Pancreas (tissue), 10 donors: ENCODE measurements around the gene LMTK2. TPM values are rescaled to one million over a fixed set of nuclear protein-coding genes. Genes with fewer than 3 reads are reported as not detected.

Source experiments
- ATAC-seq, 4 donors: fragments of 200-7000 bp; cut with Tn5 transposase; one replicate each; pipeline versions ENCODE4 v1.8.0 to v1.9.1; 2020; ENCODE audit warnings: mild to moderate bottlenecking in 4 of 4, moderate library complexity in 4 of 4
- DNase-seq, 6 donors: peaks; one replicate each; pipeline ENCODE4 v3.0.0-alpha.2; 2020
- FAIRE-seq: peaks from 2 replicates; lab custom pipeline; 2012; peaks lifted over from hg19 to GRCh38; lab: Jason Lieb, UNC
- H3K27ac ChIP-seq, 4 donors: fragments of 200-600 bp; sonication (generic); 1 replicate in 3 of 4; 2 replicates in 1 of 4; pipeline versions ENCODE4 v1.5.0 to v1.8.0; 2020
- H3K27me3 ChIP-seq, 4 donors: fragments of 200-600 bp; one replicate each; pipeline ENCODE4 v1.8.0; 2021
- H3K36me3 ChIP-seq, 3 donors: fragments of 200-600 bp; sonication (generic) in 1 of 3; one replicate each; pipeline versions ENCODE4 v1.5.0 to v1.8.0; 2020 to 2021
- H3K4me1 ChIP-seq, 3 donors: fragments of 200-600 bp; one replicate each; pipeline ENCODE4 v1.8.0; 2021
- H3K4me3 ChIP-seq, 4 donors: fragments of 200-600 bp; sonication (generic) in 2 of 4; one replicate each; pipeline versions ENCODE4 v1.5.0 to v1.8.0; 2020 to 2021
- H3K9me3 ChIP-seq, 4 donors: fragments of 200-600 bp; one replicate each; pipeline ENCODE4 v1.8.0; 2021
- WGBS, 2 donors: extraction: QIAGEN DNeasy Blood & Tissue Kit; methylation state at CpG; one replicate each; pipeline ENCODE4 v1.1.7; 2013; 5-methylcytosine and 5-hydroxymethylcytosine counted together
- intact Hi-C, 3 donors: fragments of 100-400 bp; cut with DNase I; formaldehyde crosslinking; loops; one replicate each; pipeline versions ENCODE4 v1.11.1 to v1.14.2; 2022
- polyA plus RNA-seq, 2 donors: library from polyadenylated mRNA; stranded (reverse); fragments of 200-250 nt; gene quantifications; one replicate each; pipeline ENCODE4 v1.2.3, GENCODE V29; 2013
- total RNA-seq, 6 donors: library from RNA; stranded (reverse); fragmentation: NEBNext Ultra II Directional in 4 of 6; extraction: Animal tissue kit (Norgen Biotek cat#: 25700) in 4 of 6; gene quantifications; one replicate each; pipeline versions ENCODE4 v1.2.1 to v1.2.4, GENCODE V29; 2021 to 2023
- TF ChIP-seq, protein P1 (sequence below), 4 donors: fragments of 200-600 bp; sonication (generic) in 3 of 4; IDR thresholded peaks; one replicate each; pipeline versions ENCODE4 v1.5.0 to v1.8.0; 2021; ENCODE audit warnings: antibody characterized with exemption in 4 of 4
- donor health status: healthy with polysubstance abuse.
- donor health status: DM: no; HTN: no; CAD: no; lungs with moderate emphysema.
- donor health status: DM: no; HTN: no; CAD: no.
- donor health status: control.
- donor health status: control.
- donor health status: Bipolar disorder and iron deficiency.
- donor health status: DM: yes; HTN: yes; CAD: no.
- donor health status: DM: no; HTN: no; CAD: no.
- donor health status: DM: no; HTN: no; CAD: no.
- donor health status: DM: yes; HTN: yes; CAD: no.

Gene LMTK2
- total and polyA plus RNA-seq, 8 donors = 5.9 to 20.0 (median 16.5) TPM

DNA sequence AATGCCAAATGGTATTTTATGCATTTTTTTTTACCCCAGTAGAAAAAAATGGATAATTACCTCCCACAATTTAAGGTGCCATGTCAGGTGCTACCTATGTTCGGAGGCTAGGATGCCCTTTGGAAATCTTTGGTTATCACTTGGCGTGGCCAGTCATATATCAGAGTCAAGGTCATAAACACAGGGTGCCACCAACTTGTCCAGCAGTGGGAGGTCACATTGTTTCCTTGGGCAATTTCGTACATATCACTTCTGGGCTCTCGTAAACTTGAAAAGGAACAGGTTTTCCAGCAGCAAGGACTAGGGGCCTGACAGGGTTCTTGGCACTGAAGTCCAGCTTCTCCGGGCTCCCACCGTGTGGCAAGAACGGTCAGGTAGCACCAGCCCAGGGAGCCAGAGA is 56.6 kb downstream of the LMTK2 start:
- H3K36me3 ChIP-seq = no peaks in the 10 kb centered on the region
- no peaks in the 10 kb centered on the region for H3K27me3 ChIP-seq
- TF ChIP-seq, protein P1, sequence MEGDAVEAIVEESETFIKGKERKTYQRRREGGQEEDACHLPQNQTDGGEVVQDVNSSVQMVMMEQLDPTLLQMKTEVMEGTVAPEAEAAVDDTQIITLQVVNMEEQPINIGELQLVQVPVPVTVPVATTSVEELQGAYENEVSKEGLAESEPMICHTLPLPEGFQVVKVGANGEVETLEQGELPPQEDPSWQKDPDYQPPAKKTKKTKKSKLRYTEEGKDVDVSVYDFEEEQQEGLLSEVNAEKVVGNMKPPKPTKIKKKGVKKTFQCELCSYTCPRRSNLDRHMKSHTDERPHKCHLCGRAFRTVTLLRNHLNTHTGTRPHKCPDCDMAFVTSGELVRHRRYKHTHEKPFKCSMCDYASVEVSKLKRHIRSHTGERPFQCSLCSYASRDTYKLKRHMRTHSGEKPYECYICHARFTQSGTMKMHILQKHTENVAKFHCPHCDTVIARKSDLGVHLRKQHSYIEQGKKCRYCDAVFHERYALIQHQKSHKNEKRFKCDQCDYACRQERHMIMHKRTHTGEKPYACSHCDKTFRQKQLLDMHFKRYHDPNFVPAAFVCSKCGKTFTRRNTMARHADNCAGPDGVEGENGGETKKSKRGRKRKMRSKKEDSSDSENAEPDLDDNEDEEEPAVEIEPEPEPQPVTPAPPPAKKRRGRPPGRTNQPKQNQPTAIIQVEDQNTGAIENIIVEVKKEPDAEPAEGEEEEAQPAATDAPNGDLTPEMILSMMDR (IDR thresholded peaks at IDR 0.05) = no peak
- DNase-seq (no peak), FAIRE-seq (no peak), ATAC-seq (no peak)
- H3K4me1 ChIP-seq = peaks cover 0 to 8% (median 0%) of the 10 kb centered on the region in 3 donors
- intact Hi-C loops = loop anchor here in 1 of 3 donors (10.0 kb wide), 1 partner anchor 138 kb away; no protein-coding TSS in a partner anchor
- no peak overlapping the region for H3K27ac ChIP-seq
- H3K4me3 ChIP-seq = no peak overlapping the region
- WGBS, 2 donors = 32 to 42% methylated on average over 7 of the region's 7 CpGs
- no peaks in the 10 kb centered on the region for H3K9me3 ChIP-seq

DNA sequence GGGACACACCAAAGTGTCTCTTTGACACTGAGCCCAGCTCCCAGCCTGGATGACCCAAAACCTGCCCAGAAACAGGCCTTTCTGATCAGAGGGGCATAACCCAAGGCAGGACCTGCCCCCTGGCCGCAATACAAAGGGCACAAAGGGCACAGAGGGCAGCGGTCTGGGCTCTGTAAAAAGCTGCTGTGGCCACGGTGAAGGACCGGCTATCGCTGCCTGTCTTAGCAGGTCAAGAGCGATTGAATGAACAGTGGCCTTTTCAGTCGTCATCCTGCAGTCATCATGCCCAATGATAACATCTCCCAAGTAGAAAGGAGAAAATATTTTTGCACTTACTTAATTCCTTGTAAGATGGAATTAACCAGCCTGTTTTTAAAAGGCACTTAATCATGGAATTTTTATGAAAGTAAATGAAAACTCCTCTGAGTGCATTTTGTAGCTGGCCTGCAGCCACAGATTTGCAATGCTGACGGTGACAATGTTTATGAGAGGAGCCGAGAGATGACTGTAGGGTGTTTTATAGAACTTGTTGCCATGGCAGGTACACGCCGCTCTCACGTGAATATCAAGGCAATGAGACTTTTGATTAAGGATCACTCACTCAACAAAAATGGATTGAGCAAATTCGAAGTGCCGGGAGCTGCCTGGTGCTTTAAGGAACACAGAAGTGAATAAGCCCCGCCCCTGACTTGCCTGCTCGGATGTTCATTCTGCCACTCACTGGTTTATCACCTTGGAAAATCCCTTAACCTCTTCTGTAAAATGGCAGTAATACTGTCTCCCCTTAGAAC is 57.2 kb downstream of the LMTK2 start:
- WGBS, 2 donors = 51 to 57% methylated on average over 16 of the region's 16 CpGs
- Histone ChIP-seq H3K4me3 (no peak overlapping the region), H3K36me3 (no peaks in the 10 kb centered on the region), H3K4me1 (peaks cover 0 to 10% (median 1%) of the 10 kb centered on the region in 3 donors), H3K27ac (no peak overlapping the region), H3K27me3 (no peaks in the 10 kb centered on the region), H3K9me3 (no peaks in the 10 kb centered on the region)
- no peak for DNase-seq
- intact Hi-C loops = loop anchor here in 1 of 3 donors (10.0 kb wide), 1 partner anchor 139 kb away; no protein-coding TSS in a partner anchor
- no peak for FAIRE-seq
- ATAC-seq = peak in 2 of 4 donors; percentile 7 to 10
- TF ChIP-seq, protein P1 (IDR thresholded peaks at IDR 0.05) = no peak

DNA sequence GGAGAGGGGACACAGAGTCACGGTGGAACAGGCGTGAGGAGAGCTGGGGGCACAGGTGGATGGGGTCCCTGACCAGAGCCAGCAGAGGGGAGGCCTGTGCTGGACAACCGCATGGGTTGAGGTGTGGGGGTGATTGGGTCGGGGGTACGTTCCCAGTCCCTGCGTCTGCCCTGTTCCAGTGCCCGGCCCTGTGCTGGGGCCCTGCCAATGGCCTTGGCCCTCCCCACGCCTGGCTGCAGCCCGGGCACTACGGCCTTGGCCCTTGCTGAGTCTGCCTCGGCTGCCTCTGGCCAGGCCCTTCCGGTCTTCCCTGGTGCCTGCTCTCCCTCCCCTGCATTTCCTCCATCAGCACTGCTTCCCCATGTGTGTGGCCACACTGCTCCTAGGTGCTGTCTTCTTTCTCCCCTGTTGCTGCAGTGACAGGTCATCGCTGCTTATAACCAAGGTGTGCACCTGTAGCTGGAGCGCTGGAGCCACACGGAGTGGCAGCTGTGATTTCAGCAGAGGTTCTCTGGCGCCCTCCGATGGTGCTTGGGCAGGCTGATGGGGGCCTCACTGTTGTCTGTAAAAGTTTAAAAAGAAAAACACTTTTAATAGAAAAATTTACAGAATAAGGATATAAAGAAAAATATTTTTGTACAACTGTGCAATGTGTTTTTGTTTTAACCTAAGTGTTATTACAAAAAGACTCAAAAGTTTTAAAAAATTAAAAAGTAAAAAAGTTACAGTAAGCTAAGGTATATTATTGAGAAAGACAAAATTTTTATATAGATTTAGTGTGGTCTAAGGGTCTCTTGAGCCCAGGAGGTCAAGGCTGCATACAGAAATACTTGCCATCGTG is 59.4 kb downstream of the LMTK2 start:
- WGBS, 2 donors = 31 to 32% methylated on average over 17 to 18 of the region's 18 CpGs
- Histone ChIP-seq H3K36me3 (no peaks in the 10 kb centered on the region), H3K27ac (no peak overlapping the region), H3K4me3 (no peak overlapping the region), H3K27me3 (no peaks in the 10 kb centered on the region), H3K4me1 (peaks cover 9 to 30% (median 10%) of the 10 kb centered on the region in 3 donors), H3K9me3 (no peaks in the 10 kb centered on the region)
- TF ChIP-seq, protein P1 (IDR thresholded peaks at IDR 0.05) = peak in 3 of 4 donors; percentile 54 to 55 (median 55)
- peak; percentile 56 to 78 (median 73) for ATAC-seq
- DNase-seq = peak; percentile 59 to 84 (median 76)
- no peak for FAIRE-seq
- intact Hi-C loops = loop anchor here (2.0 to 10.0 kb wide), 4 partner anchors 54 to 145 kb away; no protein-coding TSS in a partner anchor

DNA sequence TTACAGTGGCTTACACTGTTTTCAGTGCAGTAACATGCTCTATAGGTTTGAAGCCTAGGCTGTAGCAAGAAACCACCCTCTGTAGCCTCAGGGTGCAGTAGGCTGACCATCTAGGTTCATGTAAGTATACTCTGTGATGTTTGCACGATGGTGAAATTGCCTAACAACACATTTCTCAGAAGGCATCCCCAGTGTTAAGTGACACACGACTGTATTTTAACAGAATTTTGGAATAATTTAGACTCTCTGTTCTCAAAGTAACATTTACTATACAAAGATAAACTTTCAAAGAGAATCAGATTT is 60.0 kb downstream of the LMTK2 start:
- H3K27ac ChIP-seq = no peak overlapping the region
- no peak for DNase-seq
- no peak overlapping the region for H3K4me3 ChIP-seq
- ATAC-seq = no peak
- no peaks in the 10 kb centered on the region for H3K9me3 ChIP-seq
- no peak for FAIRE-seq
- TF ChIP-seq, protein P1 (IDR thresholded peaks at IDR 0.05) = no peak
- intact Hi-C loops = loop anchor here (2.0 to 10.0 kb wide), 4 partner anchors 54 to 146 kb away; no protein-coding TSS in a partner anchor
- peaks cover 14 to 34% (median 15%) of the 10 kb centered on the region in 3 donors for H3K4me1 ChIP-seq
- H3K27me3 ChIP-seq = no peaks in the 10 kb centered on the region
- H3K36me3 ChIP-seq = no peaks in the 10 kb centered on the region
- 69 to 70% methylated on average over 2 of the region's 2 CpGs for WGBS, 2 donors
